H1 (cell line): ENCODE results near the gene TUNAR. TPM values are rescaled to one million over a fixed set of nuclear protein-coding genes. Genes with fewer than 3 reads are reported as not detected.

Experiments used
- CHD2 ChIP-seq: IDR thresholded peaks from 2 replicates; pipeline ENCODE4 v1.6.1; 2012; ENCODE audit warnings: low read length, improper control_type of control experiment
- MAFK ChIP-seq: IDR thresholded peaks from 2 replicates; pipeline ENCODE4 v1.6.1; 2012; ENCODE audit warnings: low read depth, mild to moderate bottlenecking, improper control_type of control experiment, low read length
- polyA plus RNA-seq, 7 experiments: library from polyadenylated mRNA; depleted of rRNA in 3 of 7; stranded (reverse) in 5 of 7; unstranded in 2 of 7; fragments of >200 nt in 5 of 7; fragments of 200-250 nt in 2 of 7; gene quantifications; 1 replicate in 5 of 7; 2 replicates in 1 of 7; 4 replicates in 1 of 7; pipeline versions ENCODE4 v1.2.1 to v1.2.3, GENCODE V29; 2011 to 2013; ENCODE audit warnings: missing spikeins in 2 of 7, mixed read lengths in 2 of 7
- total RNA-seq: library from RNA; stranded (reverse); fragmentation: NEBNext Ultra II Directional; extraction: Animal tissue kit (Norgen Biotek cat#: 25700); gene quantifications from 2 replicates; pipeline ENCODE4 v1.2.1, GENCODE V29; 2021
- TF ChIP-seq, protein P1 (sequence below): fragments of 300-600 bp; sonication (generic); IDR thresholded peaks from 2 replicates; pipeline ENCODE4 v1.7.1; 2012; ENCODE audit warnings: low read length, moderate library complexity, mild to moderate bottlenecking, inconsistent platforms; ENCODE audit not compliant: insufficient replicate concordance

TUNAR gene
- total and polyA plus RNA-seq, 2 of the 8 experiments (the other 6 are each of a cell fraction or from before 2014, with no cell fraction given), result 12.8 to 63.9 TPM

DNA sequence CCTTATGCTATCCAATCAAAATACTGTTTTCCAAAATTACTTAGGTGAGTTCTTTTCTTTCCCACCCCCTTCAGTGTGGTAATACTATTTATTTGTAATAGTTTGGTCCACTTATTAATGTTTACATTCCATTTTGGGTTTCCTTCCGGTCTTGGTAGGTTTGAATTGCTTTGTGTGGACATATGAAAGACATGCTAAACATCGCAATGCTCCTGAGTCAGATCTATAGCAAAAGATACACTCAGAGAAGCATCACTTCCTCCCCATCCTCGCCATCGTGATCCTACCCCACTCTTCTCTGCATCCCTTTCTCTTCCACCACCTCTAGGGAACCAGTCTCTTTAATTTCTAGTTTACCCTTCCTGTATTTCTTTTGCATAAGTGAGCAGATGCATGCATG lies 30.0 kb downstream of the TUNAR start (continued):
- TF ChIP-seq, protein P1, sequence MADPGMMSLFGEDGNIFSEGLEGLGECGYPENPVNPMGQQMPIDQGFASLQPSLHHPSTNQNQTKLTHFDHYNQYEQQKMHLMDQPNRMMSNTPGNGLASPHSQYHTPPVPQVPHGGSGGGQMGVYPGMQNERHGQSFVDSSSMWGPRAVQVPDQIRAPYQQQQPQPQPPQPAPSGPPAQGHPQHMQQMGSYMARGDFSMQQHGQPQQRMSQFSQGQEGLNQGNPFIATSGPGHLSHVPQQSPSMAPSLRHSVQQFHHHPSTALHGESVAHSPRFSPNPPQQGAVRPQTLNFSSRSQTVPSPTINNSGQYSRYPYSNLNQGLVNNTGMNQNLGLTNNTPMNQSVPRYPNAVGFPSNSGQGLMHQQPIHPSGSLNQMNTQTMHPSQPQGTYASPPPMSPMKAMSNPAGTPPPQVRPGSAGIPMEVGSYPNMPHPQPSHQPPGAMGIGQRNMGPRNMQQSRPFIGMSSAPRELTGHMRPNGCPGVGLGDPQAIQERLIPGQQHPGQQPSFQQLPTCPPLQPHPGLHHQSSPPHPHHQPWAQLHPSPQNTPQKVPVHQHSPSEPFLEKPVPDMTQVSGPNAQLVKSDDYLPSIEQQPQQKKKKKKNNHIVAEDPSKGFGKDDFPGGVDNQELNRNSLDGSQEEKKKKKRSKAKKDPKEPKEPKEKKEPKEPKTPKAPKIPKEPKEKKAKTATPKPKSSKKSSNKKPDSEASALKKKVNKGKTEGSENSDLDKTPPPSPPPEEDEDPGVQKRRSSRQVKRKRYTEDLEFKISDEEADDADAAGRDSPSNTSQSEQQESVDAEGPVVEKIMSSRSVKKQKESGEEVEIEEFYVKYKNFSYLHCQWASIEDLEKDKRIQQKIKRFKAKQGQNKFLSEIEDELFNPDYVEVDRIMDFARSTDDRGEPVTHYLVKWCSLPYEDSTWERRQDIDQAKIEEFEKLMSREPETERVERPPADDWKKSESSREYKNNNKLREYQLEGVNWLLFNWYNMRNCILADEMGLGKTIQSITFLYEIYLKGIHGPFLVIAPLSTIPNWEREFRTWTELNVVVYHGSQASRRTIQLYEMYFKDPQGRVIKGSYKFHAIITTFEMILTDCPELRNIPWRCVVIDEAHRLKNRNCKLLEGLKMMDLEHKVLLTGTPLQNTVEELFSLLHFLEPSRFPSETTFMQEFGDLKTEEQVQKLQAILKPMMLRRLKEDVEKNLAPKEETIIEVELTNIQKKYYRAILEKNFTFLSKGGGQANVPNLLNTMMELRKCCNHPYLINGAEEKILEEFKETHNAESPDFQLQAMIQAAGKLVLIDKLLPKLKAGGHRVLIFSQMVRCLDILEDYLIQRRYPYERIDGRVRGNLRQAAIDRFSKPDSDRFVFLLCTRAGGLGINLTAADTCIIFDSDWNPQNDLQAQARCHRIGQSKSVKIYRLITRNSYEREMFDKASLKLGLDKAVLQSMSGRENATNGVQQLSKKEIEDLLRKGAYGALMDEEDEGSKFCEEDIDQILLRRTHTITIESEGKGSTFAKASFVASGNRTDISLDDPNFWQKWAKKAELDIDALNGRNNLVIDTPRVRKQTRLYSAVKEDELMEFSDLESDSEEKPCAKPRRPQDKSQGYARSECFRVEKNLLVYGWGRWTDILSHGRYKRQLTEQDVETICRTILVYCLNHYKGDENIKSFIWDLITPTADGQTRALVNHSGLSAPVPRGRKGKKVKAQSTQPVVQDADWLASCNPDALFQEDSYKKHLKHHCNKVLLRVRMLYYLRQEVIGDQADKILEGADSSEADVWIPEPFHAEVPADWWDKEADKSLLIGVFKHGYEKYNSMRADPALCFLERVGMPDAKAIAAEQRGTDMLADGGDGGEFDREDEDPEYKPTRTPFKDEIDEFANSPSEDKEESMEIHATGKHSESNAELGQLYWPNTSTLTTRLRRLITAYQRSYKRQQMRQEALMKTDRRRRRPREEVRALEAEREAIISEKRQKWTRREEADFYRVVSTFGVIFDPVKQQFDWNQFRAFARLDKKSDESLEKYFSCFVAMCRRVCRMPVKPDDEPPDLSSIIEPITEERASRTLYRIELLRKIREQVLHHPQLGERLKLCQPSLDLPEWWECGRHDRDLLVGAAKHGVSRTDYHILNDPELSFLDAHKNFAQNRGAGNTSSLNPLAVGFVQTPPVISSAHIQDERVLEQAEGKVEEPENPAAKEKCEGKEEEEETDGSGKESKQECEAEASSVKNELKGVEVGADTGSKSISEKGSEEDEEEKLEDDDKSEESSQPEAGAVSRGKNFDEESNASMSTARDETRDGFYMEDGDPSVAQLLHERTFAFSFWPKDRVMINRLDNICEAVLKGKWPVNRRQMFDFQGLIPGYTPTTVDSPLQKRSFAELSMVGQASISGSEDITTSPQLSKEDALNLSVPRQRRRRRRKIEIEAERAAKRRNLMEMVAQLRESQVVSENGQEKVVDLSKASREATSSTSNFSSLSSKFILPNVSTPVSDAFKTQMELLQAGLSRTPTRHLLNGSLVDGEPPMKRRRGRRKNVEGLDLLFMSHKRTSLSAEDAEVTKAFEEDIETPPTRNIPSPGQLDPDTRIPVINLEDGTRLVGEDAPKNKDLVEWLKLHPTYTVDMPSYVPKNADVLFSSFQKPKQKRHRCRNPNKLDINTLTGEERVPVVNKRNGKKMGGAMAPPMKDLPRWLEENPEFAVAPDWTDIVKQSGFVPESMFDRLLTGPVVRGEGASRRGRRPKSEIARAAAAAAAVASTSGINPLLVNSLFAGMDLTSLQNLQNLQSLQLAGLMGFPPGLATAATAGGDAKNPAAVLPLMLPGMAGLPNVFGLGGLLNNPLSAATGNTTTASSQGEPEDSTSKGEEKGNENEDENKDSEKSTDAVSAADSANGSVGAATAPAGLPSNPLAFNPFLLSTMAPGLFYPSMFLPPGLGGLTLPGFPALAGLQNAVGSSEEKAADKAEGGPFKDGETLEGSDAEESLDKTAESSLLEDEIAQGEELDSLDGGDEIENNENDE, result no peak
- TF ChIP-seq CHD2 (no peak), MAFK (no peak)
- TF ChIP-seq, all 59 proteins: peak for 0
